Astrocyte (in vitro differentiated cells and primary cell): ENCODE results near the gene ESF1. TPM values are rescaled to one million over a fixed set of nuclear protein-coding genes. Genes with fewer than 3 reads are reported as not detected.

Source experiments
- DNase-seq: peaks from one replicate; pipeline ENCODE4 v3.0.0-alpha.2; 2010; ENCODE audit warnings: low read depth
- FAIRE-seq: peaks from 2 replicates; lab custom pipeline; 2011; peaks lifted over from hg19 to GRCh38; lab: Jason Lieb, UNC
- H2AFZ ChIP-seq: 2 replicates; pipeline ENCODE4 v1.6.0; 2012; ENCODE audit warnings: low read depth, low read length, inconsistent platforms
- H3K27ac ChIP-seq: 2 replicates; pipeline ENCODE4 v1.5.1; 2011; ENCODE audit warnings: low read depth, low read length, inconsistent platforms
- H3K27me3 ChIP-seq: 2 replicates; pipeline ENCODE4 v1.6.0; 2011; ENCODE audit warnings: low read length, inconsistent platforms; ENCODE audit not compliant: insufficient read depth
- H3K36me3 ChIP-seq: 2 replicates; pipeline ENCODE4 v1.5.1; 2011; ENCODE audit warnings: low read length, inconsistent platforms; ENCODE audit not compliant: insufficient read depth
- H3K4me1 ChIP-seq: 2 replicates; pipeline ENCODE4 v1.5.1; 2011; ENCODE audit warnings: low read length, inconsistent platforms; ENCODE audit not compliant: insufficient read depth
- H3K4me2 ChIP-seq: 2 replicates; pipeline ENCODE4 v1.6.0; 2012; ENCODE audit warnings: low read length, inconsistent platforms
- H3K4me3 ChIP-seq: 2 replicates; pipeline ENCODE4 v1.5.1; 2011; ENCODE audit warnings: low read depth, mild to moderate bottlenecking, low read length, inconsistent platforms; ENCODE audit not compliant: insufficient read depth
- H3K79me2 ChIP-seq: 2 replicates; pipeline ENCODE4 v1.6.0; 2012; ENCODE audit warnings: mild to moderate bottlenecking, low read length, inconsistent platforms; ENCODE audit not compliant: insufficient read depth
- H3K9ac ChIP-seq: 2 replicates; pipeline ENCODE4 v1.6.0; 2012; ENCODE audit warnings: mild to moderate bottlenecking, low read length, inconsistent platforms
- H3K9me3 ChIP-seq: 2 replicates; pipeline ENCODE4 v1.5.1; 2012; ENCODE audit warnings: low read depth, mild to moderate bottlenecking, low read length, inconsistent platforms; ENCODE audit not compliant: insufficient read depth
- H4K20me1 ChIP-seq: 2 replicates; pipeline ENCODE4 v1.6.0; 2012; ENCODE audit warnings: low read length, inconsistent platforms; ENCODE audit not compliant: insufficient read depth
- H3K27ac Mint-ChIP-seq: one replicate; pipeline ENCODE4 v1.8.0; 2021; ENCODE audit warnings: mild to moderate bottlenecking, mixed read lengths; ENCODE audit not compliant: unreplicated experiment
- H3K27me3 Mint-ChIP-seq: one replicate; pipeline ENCODE4 v1.8.0; 2021; ENCODE audit warnings: low read depth, mixed read lengths; ENCODE audit not compliant: unreplicated experiment
- H3K36me3 Mint-ChIP-seq: one replicate; pipeline ENCODE4 v1.8.0; 2021; ENCODE audit warnings: low read depth, mixed read lengths; ENCODE audit not compliant: unreplicated experiment
- H3K4me1 Mint-ChIP-seq: one replicate; pipeline ENCODE4 v1.8.0; 2021; ENCODE audit warnings: low read depth, mixed read lengths; ENCODE audit not compliant: unreplicated experiment
- H3K4me3 Mint-ChIP-seq: one replicate; pipeline ENCODE4 v1.8.0; 2021; ENCODE audit warnings: mild to moderate bottlenecking, moderate library complexity, mixed read lengths; ENCODE audit not compliant: unreplicated experiment
- H3K9me3 Mint-ChIP-seq: one replicate; pipeline ENCODE4 v1.8.0; 2021; ENCODE audit warnings: mild to moderate bottlenecking, mixed read lengths; ENCODE audit not compliant: unreplicated experiment
- EZH2 ChIP-seq: IDR thresholded peaks from 2 replicates; pipeline ENCODE4 v1.6.1; 2012; ENCODE audit warnings: mild to moderate bottlenecking, low read length, inconsistent platforms; ENCODE audit not compliant: insufficient read depth
- total RNA-seq: library from RNA; stranded (reverse); gene quantifications from 2 replicates; pipeline ENCODE4 v1.2.1, GENCODE V29; 2021
- TF ChIP-seq, protein P1 (sequence below): IDR thresholded peaks from 2 replicates; pipeline ENCODE4 v1.5.1; 2011; ENCODE audit warnings: low read depth, mild to moderate bottlenecking, inconsistent platforms, low read length, moderate library complexity; ENCODE audit not compliant: insufficient read depth

ESF1 gene
- total RNA-seq, 1 donor from 2014 or later, result 13.9 TPM

DNA sequence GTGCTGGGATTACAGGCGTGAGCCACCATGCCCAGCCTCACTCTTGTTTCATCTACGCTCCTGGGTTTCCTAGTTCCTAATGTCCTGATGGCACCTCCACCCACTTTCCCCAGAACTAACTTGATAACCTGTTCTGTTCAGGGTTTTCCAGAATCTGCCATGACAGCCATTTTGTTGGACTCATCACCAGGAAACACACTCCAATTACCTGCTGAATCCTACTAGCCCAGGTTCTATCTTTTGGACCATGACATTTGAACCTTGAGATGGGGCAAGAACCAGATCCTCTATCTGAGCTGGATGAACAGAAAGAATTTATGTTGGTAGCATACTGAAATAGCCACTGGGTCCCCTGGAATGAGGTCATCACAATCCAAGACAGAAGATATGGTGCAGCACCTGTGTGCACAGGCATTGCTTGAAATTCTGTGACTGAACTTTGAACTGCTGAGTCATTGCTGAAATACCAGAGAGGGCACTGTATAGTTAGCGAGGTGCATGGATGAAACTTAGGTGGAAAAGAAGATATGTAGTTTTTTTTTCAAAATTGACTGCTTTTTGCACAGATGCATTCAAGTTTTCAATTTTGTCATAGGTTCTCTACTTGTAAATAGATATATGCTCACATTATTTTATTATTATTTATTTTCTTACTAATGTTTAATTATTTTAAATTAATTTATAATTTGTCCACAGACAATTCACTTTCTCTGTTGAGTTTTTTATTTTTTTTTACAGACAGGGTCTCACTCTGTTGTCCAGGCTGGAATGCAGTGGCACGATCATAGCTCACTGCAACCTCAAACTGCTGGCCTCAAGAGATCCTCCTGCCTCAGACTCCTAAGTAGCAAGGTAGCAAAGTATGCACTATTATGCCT lies 103.2 kb downstream of the ESF1 start:
- peaks cover 15% of the 10 kb centered on the region for H3K4me1 Mint-ChIP-seq
- no peaks in the 10 kb centered on the region for H3K27me3 Mint-ChIP-seq
- TF ChIP-seq, protein P1, sequence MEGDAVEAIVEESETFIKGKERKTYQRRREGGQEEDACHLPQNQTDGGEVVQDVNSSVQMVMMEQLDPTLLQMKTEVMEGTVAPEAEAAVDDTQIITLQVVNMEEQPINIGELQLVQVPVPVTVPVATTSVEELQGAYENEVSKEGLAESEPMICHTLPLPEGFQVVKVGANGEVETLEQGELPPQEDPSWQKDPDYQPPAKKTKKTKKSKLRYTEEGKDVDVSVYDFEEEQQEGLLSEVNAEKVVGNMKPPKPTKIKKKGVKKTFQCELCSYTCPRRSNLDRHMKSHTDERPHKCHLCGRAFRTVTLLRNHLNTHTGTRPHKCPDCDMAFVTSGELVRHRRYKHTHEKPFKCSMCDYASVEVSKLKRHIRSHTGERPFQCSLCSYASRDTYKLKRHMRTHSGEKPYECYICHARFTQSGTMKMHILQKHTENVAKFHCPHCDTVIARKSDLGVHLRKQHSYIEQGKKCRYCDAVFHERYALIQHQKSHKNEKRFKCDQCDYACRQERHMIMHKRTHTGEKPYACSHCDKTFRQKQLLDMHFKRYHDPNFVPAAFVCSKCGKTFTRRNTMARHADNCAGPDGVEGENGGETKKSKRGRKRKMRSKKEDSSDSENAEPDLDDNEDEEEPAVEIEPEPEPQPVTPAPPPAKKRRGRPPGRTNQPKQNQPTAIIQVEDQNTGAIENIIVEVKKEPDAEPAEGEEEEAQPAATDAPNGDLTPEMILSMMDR, result no peak
- no peak for TF ChIP-seq EZH2
- no peak overlapping the region for H3K4me3 Mint-ChIP-seq
- H3K9me3 Mint-ChIP-seq, result peaks cover 2% of the 10 kb centered on the region
- H3K9me3 ChIP-seq, result no peaks in the 10 kb centered on the region
- no peak overlapping the region for H3K9ac ChIP-seq
- no peak overlapping the region for H3K27ac Mint-ChIP-seq
- H3K4me3 ChIP-seq, result no peak overlapping the region
- H3K36me3 ChIP-seq, result no peaks in the 10 kb centered on the region
- H3K27me3 ChIP-seq, result no peaks in the 10 kb centered on the region
- H3K79me2 ChIP-seq, result no peaks in the 10 kb centered on the region
- H3K4me1 ChIP-seq, result no peaks in the 10 kb centered on the region
- H4K20me1 ChIP-seq, result no peaks in the 10 kb centered on the region
- no peak overlapping the region for H2AFZ ChIP-seq
- no peak overlapping the region for H3K4me2 ChIP-seq
- FAIRE-seq (no peak), DNase-seq (no peak)
- H3K27ac ChIP-seq, result no peak overlapping the region
- no peaks in the 10 kb centered on the region for H3K36me3 Mint-ChIP-seq

DNA sequence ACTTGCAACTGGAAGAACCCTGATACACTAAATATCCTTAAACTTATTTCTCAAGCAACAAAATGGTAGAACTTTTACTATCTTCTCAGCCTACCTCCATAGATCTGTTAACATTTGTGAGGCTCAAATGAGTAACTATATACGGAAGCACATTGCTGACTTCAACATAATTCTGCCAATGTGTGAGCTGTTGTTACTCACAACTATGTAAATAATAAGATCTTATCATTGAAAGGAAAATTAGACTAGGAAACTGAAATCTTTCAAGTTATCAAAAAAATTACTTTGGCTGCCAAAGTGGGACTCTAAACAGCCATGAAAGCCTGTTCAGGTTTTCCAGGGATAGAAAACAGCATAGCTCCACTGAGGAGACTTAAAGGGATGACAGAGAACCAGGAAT lies 105.8 kb downstream of the ESF1 start:
- Mint-ChIP-seq H3K27me3 (no peaks in the 10 kb centered on the region), H3K27ac (no peak overlapping the region), H3K4me1 (peaks cover 7% of the 10 kb centered on the region), H3K36me3 (no peaks in the 10 kb centered on the region), H3K4me3 (no peak overlapping the region), H3K9me3 (peaks cover 4% of the 10 kb centered on the region)
- no peak overlapping the region for H3K4me3 ChIP-seq
- FAIRE-seq (no peak), DNase-seq (no peak)
- no peaks in the 10 kb centered on the region for H4K20me1 ChIP-seq
- no peak overlapping the region for H2AFZ ChIP-seq
- no peaks in the 10 kb centered on the region for H3K27me3 ChIP-seq
- no peak overlapping the region for H3K9ac ChIP-seq
- TF ChIP-seq EZH2, result no peak
- TF ChIP-seq, protein P1, result no peak
- H3K4me1 ChIP-seq, result no peaks in the 10 kb centered on the region
- no peak overlapping the region for H3K4me2 ChIP-seq
- no peaks in the 10 kb centered on the region for H3K9me3 ChIP-seq
- no peaks in the 10 kb centered on the region for H3K79me2 ChIP-seq
- H3K36me3 ChIP-seq, result no peaks in the 10 kb centered on the region
- H3K27ac ChIP-seq, result no peak overlapping the region

DNA sequence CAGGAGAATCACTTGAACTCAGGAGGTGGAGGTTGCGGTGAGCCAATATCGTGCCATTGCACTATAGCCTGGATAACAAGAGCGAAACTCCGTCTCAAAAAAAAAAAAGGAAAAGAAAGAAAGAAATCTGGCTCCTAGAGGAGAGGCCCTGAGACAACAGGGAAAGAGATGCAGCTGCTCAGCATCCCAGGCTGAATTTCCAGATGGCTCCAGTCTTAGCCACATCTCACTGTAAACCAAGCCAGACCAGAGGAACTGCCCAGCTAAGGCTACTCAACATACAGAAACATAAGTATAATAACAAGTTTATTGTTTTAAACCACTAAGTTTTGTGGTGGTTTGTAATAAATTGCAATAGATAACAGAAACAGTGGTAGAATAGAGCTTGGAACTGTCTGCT lies 107.5 kb downstream of the ESF1 start:
- H3K27me3 Mint-ChIP-seq, result no peaks in the 10 kb centered on the region
- Histone ChIP-seq H3K4me2 (no peak overlapping the region), H3K9me3 (no peaks in the 10 kb centered on the region), H3K4me3 (no peak overlapping the region), H3K27ac (no peak overlapping the region), H4K20me1 (no peaks in the 10 kb centered on the region), H2AFZ (no peak overlapping the region), H3K36me3 (no peaks in the 10 kb centered on the region), H3K9ac (no peak overlapping the region), H3K4me1 (no peaks in the 10 kb centered on the region), H3K79me2 (no peaks in the 10 kb centered on the region), H3K27me3 (no peaks in the 10 kb centered on the region)
- peaks cover 4% of the 10 kb centered on the region for H3K9me3 Mint-ChIP-seq
- TF ChIP-seq, protein P1, result no peak
- TF ChIP-seq EZH2, result no peak
- no peak overlapping the region for H3K4me3 Mint-ChIP-seq
- H3K4me1 Mint-ChIP-seq, result peaks cover 4% of the 10 kb centered on the region
- FAIRE-seq (no peak), DNase-seq (no peak)
- H3K27ac Mint-ChIP-seq, result no peak overlapping the region
- H3K36me3 Mint-ChIP-seq, result no peaks in the 10 kb centered on the region
